Common myeloid progenitor, CD34-positive (primary cell): ENCODE results near the gene SOSTDC1.
"Not testable (repeated sequence)": the region's sequence is repeated elsewhere in the genome, so short reads cannot be mapped to it uniquely, and the experiment has no call there.

Source experiments
- CTCF ChIA-PET: fragments of 350-600 bp; sonication (Branson Sonifier 250); formaldehyde crosslinking; loops from one replicate; lab custom pipeline; 2021; ENCODE audit warnings: antibody characterized with exemption; lab: Charles Lee
- POLR2A ChIA-PET: fragments of 350-600 bp; sonication (Branson Sonifier 250); formaldehyde crosslinking; loops from one replicate; lab custom pipeline; 2021; ENCODE audit warnings: antibody characterized with exemption; lab: Charles Lee
- DNase-seq, 3 donors: peaks; one replicate each; pipeline versions ENCODE4 v3.0.0 to v3.0.0-alpha.2; 2013
- H3K27ac ChIP-seq, 2 experiments: 1 replicate in 1 of 2; 2 replicates in 1 of 2; pipeline ENCODE4 v1.7.0; 2013; ENCODE audit warnings: inconsistent platforms in 2 of 2, low read length in 2 of 2, mild to moderate bottlenecking in 2 of 2, low read depth in 1 of 2, moderate library complexity in 1 of 2; ENCODE audit not compliant: severe bottlenecking in 2 of 2, insufficient read depth in 1 of 2, poor library complexity in 1 of 2
- H3K27me3 ChIP-seq, 5 experiments: replicated peaks in 2 of 5; 1 replicate in 3 of 5; 2 replicates in 2 of 5; pipeline versions ENCODE4 v1.6.1 to v1.7.0; 2013; ENCODE audit warnings: low read length in 4 of 5, mild to moderate bottlenecking in 2 of 5, moderate library complexity in 2 of 5, inconsistent platforms in 1 of 5; ENCODE audit not compliant: insufficient read depth in 5 of 5, control insufficient read depth in 4 of 5
- H3K36me3 ChIP-seq, 4 experiments: 1 replicate in 2 of 4; 2 replicates in 2 of 4; pipeline versions ENCODE4 v1.6.1 to v1.7.0; 2013; ENCODE audit warnings: low read length in 3 of 4, control low read depth in 1 of 4, mild to moderate bottlenecking in 1 of 4; ENCODE audit not compliant: control insufficient read depth in 4 of 4, insufficient read depth in 4 of 4
- H3K4me1 ChIP-seq, 4 experiments: 1 replicate in 3 of 4; 2 replicates in 1 of 4; pipeline versions ENCODE4 v1.6.1 to v1.7.1; 2013; ENCODE audit warnings: low read length in 3 of 4, mild to moderate bottlenecking in 3 of 4, control low read depth in 1 of 4, inconsistent platforms in 1 of 4, moderate library complexity in 1 of 4; ENCODE audit not compliant: control insufficient read depth in 4 of 4, insufficient read depth in 4 of 4; ENCODE audit errors: control extremely low read depth in 1 of 4
- H3K4me3 ChIP-seq, 7 experiments: 1 replicate in 4 of 7; 2 replicates in 3 of 7; pipeline versions ENCODE4 v1.5.1 to v1.7.0; 2013; ENCODE audit warnings: mild to moderate bottlenecking in 7 of 7, low read length in 6 of 7, moderate library complexity in 6 of 7, inconsistent platforms in 2 of 7, low read depth in 2 of 7, control low read depth in 1 of 7; ENCODE audit not compliant: insufficient read depth in 4 of 7, control insufficient read depth in 1 of 7; ENCODE audit errors: extremely low read depth in 1 of 7
- H3K9me3 ChIP-seq, 5 experiments: 1 replicate in 4 of 5; 2 replicates in 1 of 5; pipeline versions ENCODE4 v1.6.1 to v1.7.1; 2013; ENCODE audit warnings: low read length in 4 of 5, mild to moderate bottlenecking in 2 of 5, inconsistent platforms in 1 of 5, low read depth in 1 of 5, moderate library complexity in 1 of 5; ENCODE audit not compliant: control insufficient read depth in 4 of 5, insufficient read depth in 2 of 5; ENCODE audit errors: control extremely low read depth in 1 of 5
- WGBS: methylation state at CpG from one replicate; pipeline ENCODE4 v1.1.5; 2013; ENCODE audit not compliant: insufficient coverage; 5-methylcytosine and 5-hydroxymethylcytosine counted together

The SOSTDC1 gene

GRCh38 chr7:16450366-16450765 is 15.2 kb downstream of the SOSTDC1 start:
- Histone ChIP-seq H3K9me3 (no peaks in the 10 kb centered on the region), H3K27ac (no peak overlapping the region), H3K36me3 (no peaks in the 10 kb centered on the region), H3K4me3 (no peak overlapping the region), H3K4me1 (peaks cover 0 to under 1% (median 0%) of the 10 kb centered on the region in 4 experiments), H3K27me3 (no peaks in the 10 kb centered on the region)
- no peak for DNase-seq
- ChIA-PET CTCF (interaction anchor here (1.1 kb wide), 1 partner anchor 14 kb away, joined by 3 read pairs; no protein-coding TSS in a partner anchor), POLR2A (no interaction called here)
- 91% methylated on average over 4 of the region's 6 CpGs for WGBS

GRCh38 chr7:16447876-16448275 is 17.7 kb downstream of the SOSTDC1 start:
- CTCF ChIA-PET = no interaction called here
- Histone ChIP-seq H3K27me3 (no peaks in the 10 kb centered on the region), H3K4me3 (no peak overlapping the region), H3K4me1 (no peaks in the 10 kb centered on the region), H3K9me3 (no peaks in the 10 kb centered on the region), H3K27ac (no peak overlapping the region), H3K36me3 (no peaks in the 10 kb centered on the region)
- no CpG with 5 or more reads among the region's 1 CpG for WGBS
- POLR2A ChIA-PET = no interaction called here
- no peak for DNase-seq

- H3K4me3 ChIP-seq = no peak overlapping the region
- CTCF ChIA-PET = no interaction called here
- DNase-seq = no peak
- no peaks in the 10 kb centered on the region for H3K27me3 ChIP-seq
- WGBS = no CpG with 5 or more reads among the region's 1 CpG
- POLR2A ChIA-PET = no interaction called here
- no peaks in the 10 kb centered on the region for H3K4me1 ChIP-seq
- H3K9me3 ChIP-seq = no peaks in the 10 kb centered on the region
- H3K36me3 ChIP-seq = no peaks in the 10 kb centered on the region
- no peak overlapping the region for H3K27ac ChIP-seq
These were observed 19.0 kb downstream of the SOSTDC1 start for GRCh38 chr7:16446508-16446907.

- H3K27ac ChIP-seq, H3K4me1 ChIP-seq, POLR2A ChIA-PET, H3K9me3 ChIP-seq, H3K27me3 ChIP-seq, DNase-seq, H3K36me3 ChIP-seq, H3K4me3 ChIP-seq, CTCF ChIA-PET: not testable (repeated sequence)
- WGBS = no CpG with 5 or more reads among the region's 2 CpGs
These were observed 21.7 kb downstream of the SOSTDC1 start for GRCh38 chr7:16443871-16444270.

GRCh38 chr7:16438988-16439387 is 26.6 kb downstream of the SOSTDC1 start:
- H3K27me3 ChIP-seq = no peaks in the 10 kb centered on the region

GRCh38 chr7:16436306-16436705 is 29.2 kb downstream of the SOSTDC1 start:
- CTCF ChIA-PET = interaction anchor here (0.6 to 1.1 kb wide), 2 partner anchors 29 to 125 kb away, joined by 3 to 4 read pairs; partner anchors contain the start of gene SOSTDC1
- no CpG with 5 or more reads among the region's 2 CpGs for WGBS
- POLR2A ChIA-PET = no interaction called here

More at GRCh38 chr7:16438988-16439387, 26.6 kb downstream of the SOSTDC1 start:
- CTCF ChIA-PET = interaction anchor here (0.6 kb wide), 1 partner anchor 15 kb away, joined by 4 read pairs; no protein-coding TSS in a partner anchor
- no peak for DNase-seq
- H3K4me1 ChIP-seq = no peaks in the 10 kb centered on the region
- POLR2A ChIA-PET = no interaction called here
- H3K9me3 ChIP-seq = no peaks in the 10 kb centered on the region
- no peak overlapping the region for H3K4me3 ChIP-seq
- H3K27ac ChIP-seq = no peak overlapping the region
- no peaks in the 10 kb centered on the region for H3K36me3 ChIP-seq

GRCh38 chr7:16433568-16434122 is 31.9 kb downstream of the SOSTDC1 start:
- H3K36me3 ChIP-seq = no peaks in the 10 kb centered on the region
- H3K27me3 ChIP-seq = no peaks in the 10 kb centered on the region
- ChIA-PET CTCF (interaction anchor here (1.2 to 5.9 kb wide), 5 partner anchors 12 to 1214 kb away, joined by 3 to 53 read pairs (median 18); partner anchors contain the start of gene CRPPA), POLR2A (no interaction called here)
- H3K9me3 ChIP-seq = no peaks in the 10 kb centered on the region
- peaks cover 0 to 6% (median 1%) of the 10 kb centered on the region in 4 experiments for H3K4me1 ChIP-seq
- no peak overlapping the region for H3K27ac ChIP-seq
- DNase-seq = no peak
- WGBS = 100% methylated on average over 1 of the region's 2 CpGs
- H3K4me3 ChIP-seq = no peak overlapping the region

More at GRCh38 chr7:16436306-16436705, 29.2 kb downstream of the SOSTDC1 start:
- no peaks in the 10 kb centered on the region for H3K4me1 ChIP-seq
- H3K36me3 ChIP-seq = no peaks in the 10 kb centered on the region
- DNase-seq = no peak
- no peaks in the 10 kb centered on the region for H3K9me3 ChIP-seq
- no peaks in the 10 kb centered on the region for H3K27me3 ChIP-seq
- H3K4me3 ChIP-seq = no peak overlapping the region
- no peak overlapping the region for H3K27ac ChIP-seq
